ENCODE measurements around the gene ANKRD29. TPM values are rescaled to one million over a fixed set of nuclear protein-coding genes. Genes with fewer than 3 reads are reported as not detected.

The ANKRD29 gene
- total and polyA plus RNA-seq, 12 donors, result 2.1 to 11.5 (median 6.0) TPM

DNA sequence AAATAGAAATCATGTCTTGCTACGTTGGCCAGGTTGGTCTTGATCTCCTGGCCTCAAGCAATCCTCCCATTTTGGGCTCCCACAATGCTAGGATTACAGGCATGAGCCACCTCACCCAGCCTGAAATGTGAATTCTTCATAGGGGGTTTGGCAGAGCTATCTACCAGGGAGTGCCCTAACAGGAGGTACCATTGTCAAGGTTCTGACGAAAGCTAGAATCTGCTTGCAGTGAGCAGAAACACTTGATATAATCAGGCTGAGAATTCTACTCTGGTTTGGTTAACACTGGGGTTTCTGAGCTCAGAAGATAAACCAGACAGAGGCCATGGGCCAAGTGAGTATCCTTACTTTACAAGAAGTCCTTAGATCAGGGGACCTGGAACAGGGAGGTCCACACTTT, 19.3 kb upstream of the ANKRD29 start:
- no peak overlapping the region for H3K4me3 ChIP-seq
- intact Hi-C loops (cut with DNase I), result no loop called here
- DNase-seq, result no peak
- WGBS, 2 donors, result 88 to 89% methylated on average over 2 of the region's 2 CpGs
- TF ChIP-seq, protein P1, sequence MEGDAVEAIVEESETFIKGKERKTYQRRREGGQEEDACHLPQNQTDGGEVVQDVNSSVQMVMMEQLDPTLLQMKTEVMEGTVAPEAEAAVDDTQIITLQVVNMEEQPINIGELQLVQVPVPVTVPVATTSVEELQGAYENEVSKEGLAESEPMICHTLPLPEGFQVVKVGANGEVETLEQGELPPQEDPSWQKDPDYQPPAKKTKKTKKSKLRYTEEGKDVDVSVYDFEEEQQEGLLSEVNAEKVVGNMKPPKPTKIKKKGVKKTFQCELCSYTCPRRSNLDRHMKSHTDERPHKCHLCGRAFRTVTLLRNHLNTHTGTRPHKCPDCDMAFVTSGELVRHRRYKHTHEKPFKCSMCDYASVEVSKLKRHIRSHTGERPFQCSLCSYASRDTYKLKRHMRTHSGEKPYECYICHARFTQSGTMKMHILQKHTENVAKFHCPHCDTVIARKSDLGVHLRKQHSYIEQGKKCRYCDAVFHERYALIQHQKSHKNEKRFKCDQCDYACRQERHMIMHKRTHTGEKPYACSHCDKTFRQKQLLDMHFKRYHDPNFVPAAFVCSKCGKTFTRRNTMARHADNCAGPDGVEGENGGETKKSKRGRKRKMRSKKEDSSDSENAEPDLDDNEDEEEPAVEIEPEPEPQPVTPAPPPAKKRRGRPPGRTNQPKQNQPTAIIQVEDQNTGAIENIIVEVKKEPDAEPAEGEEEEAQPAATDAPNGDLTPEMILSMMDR (IDR thresholded peaks at IDR 0.05), result no peak
- ATAC-seq, result no peak
- no peaks in the 10 kb centered on the region for H3K36me3 ChIP-seq
- H3K27ac ChIP-seq, result no peak overlapping the region
- peaks cover 0 to 13% (median 0%) of the 10 kb centered on the region in 7 donors for H3K27me3 ChIP-seq
- peaks cover 0 to 9% (median 5%) of the 10 kb centered on the region in 9 donors for H3K4me1 ChIP-seq
- H3K9me3 ChIP-seq, result no peaks in the 10 kb centered on the region

DNA sequence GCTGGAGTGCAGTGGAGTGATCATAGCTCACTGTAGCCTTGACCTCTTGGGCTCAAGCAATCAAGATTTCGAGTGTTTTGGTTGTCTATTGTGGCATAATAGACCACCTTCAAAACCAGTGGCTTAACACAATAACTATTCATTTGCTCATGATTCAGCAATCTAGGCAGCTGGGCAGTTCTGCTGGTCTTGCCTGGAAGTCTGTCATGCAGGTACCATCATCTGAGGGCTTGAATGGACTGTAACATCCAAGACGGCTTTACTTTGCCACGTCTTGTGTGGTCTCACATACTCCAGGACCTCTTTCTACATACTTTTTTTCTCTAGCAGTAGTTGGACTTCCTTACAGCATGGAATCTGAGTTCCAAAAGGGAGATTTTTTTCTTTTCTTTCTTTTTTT, 13.2 kb upstream of the ANKRD29 start:
- Histone ChIP-seq H3K4me3 (no peak overlapping the region), H3K27me3 (no peaks in the 10 kb centered on the region), H3K9me3 (no peaks in the 10 kb centered on the region), H3K4me1 (peaks cover 0 to 11% (median 0%) of the 10 kb centered on the region in 9 donors), H3K36me3 (no peaks in the 10 kb centered on the region), H3K27ac (peak overlapping the region in 2 of 10 donors; percentile 12 to 41)
- ATAC-seq (no peak), DNase-seq (no peak)
- TF ChIP-seq, protein P1 (IDR thresholded peaks at IDR 0.05), result no peak
- WGBS, 2 donors, result 88 to 92% methylated on average over 3 of the region's 3 CpGs
- intact Hi-C loops (cut with DNase I), result no loop called here

DNA sequence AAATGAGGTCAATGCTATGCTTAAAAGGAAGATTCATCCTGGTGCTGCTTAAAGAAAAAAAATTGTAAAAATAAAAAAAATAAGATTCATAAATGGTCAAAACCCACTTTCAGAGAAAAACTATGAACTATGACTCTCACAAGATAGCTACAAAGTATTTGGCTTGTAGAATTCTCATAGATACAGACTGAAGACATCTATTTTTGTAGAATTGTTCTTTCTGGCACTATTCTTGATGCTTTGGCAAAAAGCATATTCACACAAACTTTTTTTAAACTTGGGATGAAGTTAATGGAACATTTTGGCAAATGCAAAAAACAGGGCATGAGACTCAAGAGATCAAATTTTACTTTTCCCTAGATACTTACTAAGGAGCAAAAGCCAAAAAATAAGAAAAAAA, 12.5 kb upstream of the ANKRD29 start:
- H3K4me1 ChIP-seq, result peaks cover 0 to 17% (median 0%) of the 10 kb centered on the region in 9 donors
- peak in 6 of 8 donors; percentile 40 to 53 (median 48) for ATAC-seq
- TF ChIP-seq, protein P1 (IDR thresholded peaks at IDR 0.05), result no peak
- H3K9me3 ChIP-seq, result no peaks in the 10 kb centered on the region
- intact Hi-C loops (cut with DNase I), result no loop called here
- DNase-seq, result no peak
- H3K27ac ChIP-seq, result peak overlapping the region in 4 of 10 donors; percentile 3 to 37 (median 10)
- H3K36me3 ChIP-seq, result no peaks in the 10 kb centered on the region
- H3K4me3 ChIP-seq, result no peak overlapping the region
- H3K27me3 ChIP-seq, result no peaks in the 10 kb centered on the region

DNA sequence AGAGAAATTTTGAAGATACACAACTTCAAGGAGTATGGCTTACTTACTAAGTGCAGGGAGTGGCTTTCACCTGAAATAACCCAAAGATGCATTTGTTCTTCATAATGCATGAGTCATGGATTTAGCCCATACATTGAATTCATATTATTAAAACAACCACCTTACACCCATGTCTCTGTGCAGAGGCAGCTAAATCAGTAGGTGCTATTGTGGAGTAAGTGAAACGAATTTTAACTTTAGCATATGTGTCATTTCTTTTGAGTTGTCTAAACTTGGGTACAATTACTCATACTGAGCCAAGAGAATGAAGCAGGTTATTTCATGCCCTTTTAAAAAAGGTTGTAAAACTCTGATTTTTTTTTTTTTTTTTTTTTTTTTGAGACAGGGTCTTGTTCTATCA, 11.0 kb upstream of the ANKRD29 start:
- intact Hi-C loops (cut with DNase I), result no loop called here

More for the DNA sequence above, 11.0 kb upstream of the ANKRD29 start:
- Histone ChIP-seq H3K36me3 (no peaks in the 10 kb centered on the region), H3K27me3 (no peaks in the 10 kb centered on the region), H3K9me3 (no peaks in the 10 kb centered on the region), H3K4me1 (peaks cover 0 to 32% (median 5%) of the 10 kb centered on the region in 9 donors), H3K27ac (no peak overlapping the region), H3K4me3 (no peak overlapping the region)
- DNase-seq (no peak), ATAC-seq (no peak)
- TF ChIP-seq, protein P1 (IDR thresholded peaks at IDR 0.05), result no peak
- WGBS, 2 donors, result 84 to 87% methylated on average over 1 of the region's 1 CpG

Data from heart right ventricle (tissue), 16 donors.